ENCODE data around the gene MBOAT1. TPM values are rescaled to one million over a fixed set of nuclear protein-coding genes. Genes with fewer than 3 reads are reported as not detected.

MBOAT1 gene
- total RNA-seq, 1 experiment from 2014 or later, result 9.9 TPM

DNA sequence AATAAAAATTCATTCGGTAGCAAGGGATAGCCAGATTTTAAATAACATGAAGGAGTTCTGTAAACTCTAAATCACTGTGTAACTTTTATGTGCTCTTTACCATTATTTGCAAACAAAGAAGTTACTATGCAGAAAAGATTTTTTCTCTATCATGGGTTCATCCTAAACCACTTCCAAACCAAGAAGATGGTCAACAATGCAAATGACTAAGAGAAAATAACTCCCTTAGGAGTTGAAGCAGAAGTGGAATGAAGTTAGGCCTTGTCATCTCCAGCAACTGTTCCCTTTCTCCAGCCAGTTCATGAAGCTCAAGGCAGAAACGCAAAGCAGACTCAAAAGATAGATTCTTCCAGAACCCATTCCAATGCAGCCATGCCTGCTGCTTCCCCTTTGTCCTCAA, 66.0 kb downstream of the MBOAT1 start:
- Mint-ChIP-seq H3K36me3 (ENCODE audit: insufficient read depth in 1 of 3, low read depth in 3 of 3) (peaks cover 0 to 13% (median 11%) of the 10 kb centered on the region in 3 experiments; a peak in 4 of 7 replicates), H3K27ac (no peak overlapping the region), H3K27me3 (ENCODE audit: low read depth) (no peaks in the 10 kb centered on the region), H3K4me1 (no peaks in the 10 kb centered on the region), H3K9me3 (no peaks in the 10 kb centered on the region), H3K4me3 (no peak overlapping the region)
- Histone ChIP-seq H3K18ac (ENCODE audit: insufficient read length, low read depth, low read length) (no peak overlapping the region), H2BK5ac (ENCODE audit: insufficient read length, low read length) (no peak overlapping the region), H2AFZ (ENCODE audit: low read length) (no peak overlapping the region), H3K23me2 (ENCODE audit: insufficient read length, low read depth, low read length, poor library complexity, severe bottlenecking) (no peaks in the 10 kb centered on the region), H2AK5ac (ENCODE audit: insufficient read length, low read length) (no peak overlapping the region), H3T11ph (ENCODE audit: low read length) (no peak overlapping the region), H3K14ac (ENCODE audit: insufficient read depth, low read length) (no peak overlapping the region), H4K5ac (ENCODE audit: insufficient read length, low read depth, low read length) (no peak overlapping the region), H4K8ac (replicated peaks; ENCODE audit: insufficient read length, low read depth, low read length) (no peak overlapping the region), H3K4ac (ENCODE audit: low read depth, low read length) (no peak overlapping the region), H4K20me1 (ENCODE audit: control insufficient read depth, insufficient read depth, insufficient read length) (no peaks in the 10 kb centered on the region), H3K9ac (ENCODE audit: extremely low read depth, insufficient read length, low read length) (no peak overlapping the region), H3K4me2 (ENCODE audit: insufficient read depth, insufficient read length, low read length) (no peak overlapping the region), H3K79me1 (ENCODE audit: insufficient read depth, low read depth, low read length, poor library complexity, severe bottlenecking) (no peaks in the 10 kb centered on the region), H3K79me2 (ENCODE audit: insufficient read depth, low read length) (no peaks in the 10 kb centered on the region), H2BK12ac (ENCODE audit: insufficient read length, low read depth, low read length) (no peak overlapping the region), H3K27me3 (ENCODE audit: insufficient read depth, low read length) (no peaks in the 10 kb centered on the region), H3K56ac (ENCODE audit: insufficient read length, low read depth, low read length) (no peak overlapping the region), H2BK120ac (ENCODE audit: low read depth, low read length, poor library complexity, severe bottlenecking) (no peak overlapping the region), H3K4me1 (ENCODE audit: insufficient read depth, low read length) (no peaks in the 10 kb centered on the region; the same call in 1 of the 2 replicates), H2BK20ac (ENCODE audit: low read depth, low read length, poor library complexity, severe bottlenecking) (no peak overlapping the region), H3K27ac (ENCODE audit: insufficient read length, low read depth, low read length) (no peak overlapping the region), H3K9me3 (ENCODE audit: control insufficient read depth, low read depth, low read length) (no peaks in the 10 kb centered on the region), H4K91ac (ENCODE audit: insufficient read length, low read depth, low read length) (no peak overlapping the region), H2BK15ac (ENCODE audit: low read depth, low read length) (no peak overlapping the region), H3K23ac (ENCODE audit: insufficient read length, low read depth, low read length) (no peak overlapping the region)
- TF ChIP-seq CTCF (conservative IDR thresholded peaks at IDR 0.05), result no peak
- DNase-seq, result no peak
- no CpG with 5 or more reads among the region's 2 CpGs for WGBS (ENCODE audit: extremely low coverage, insufficient read length, low lambda C conversion rate)
